SK-N-SH treated with all-trans-retinoic acid at 6 μM for 48 hours (cell line): ENCODE data around the gene CXCL17.

Source experiments
- ATAC-seq: fragments of 200-7000 bp; cut with Tn5 transposase; 3 replicates; pipeline ENCODE4 v1.9.1; 2020; ENCODE audit warnings: mild to moderate bottlenecking, moderate library complexity
- ARNTL ChIP-seq: fragments of 450-650 bp; formaldehyde crosslinking; IDR thresholded peaks from 2 replicates; pipeline ENCODE4 v1.5.0; 2020; ENCODE audit warnings: low read depth, mild to moderate bottlenecking, moderate library complexity, borderline replicate concordance
- BACH2 ChIP-seq: fragments of 250-450 bp; sonication (Bioruptor Pico); IDR thresholded peaks from 2 replicates; pipeline ENCODE4 v1.9.0; 2021; ENCODE audit warnings: mild to moderate bottlenecking, borderline replicate concordance
- CSDC2 ChIP-seq: fragments of 250-450 bp; sonication (Bioruptor Pico); IDR thresholded peaks from 2 replicates; pipeline ENCODE4 v1.5.0; 2020; ENCODE audit warnings: mild to moderate bottlenecking, moderate library complexity
- ESRRG ChIP-seq: fragments of 250-450 bp; sonication (Bioruptor Pico); IDR thresholded peaks from 2 replicates; pipeline ENCODE4 v1.6.1; 2021; ENCODE audit warnings: mild to moderate bottlenecking
- ISL1 ChIP-seq: fragments of 250-450 bp; sonication (Bioruptor Pico); IDR thresholded peaks from 2 replicates; pipeline ENCODE4 v2.1.2; 2022; ENCODE audit warnings: mild to moderate bottlenecking, moderate library complexity
- OSR1 ChIP-seq: fragments of 250-450 bp; sonication (Bioruptor Pico); IDR thresholded peaks from 2 replicates; pipeline ENCODE4 v1.8.0; 2022; ENCODE audit warnings: moderate library complexity, mild to moderate bottlenecking, inconsistent platforms
- RARB ChIP-seq: fragments of 250-450 bp; sonication (Bioruptor Pico); IDR thresholded peaks from 2 replicates; pipeline ENCODE4 v1.8.0; 2021; ENCODE audit warnings: mild to moderate bottlenecking, moderate library complexity
- TCF4 ChIP-seq: fragments of 250-450 bp; sonication (Bioruptor Pico); IDR thresholded peaks from 2 replicates; pipeline ENCODE4 v1.8.0; 2021; ENCODE audit warnings: mild to moderate bottlenecking, moderate library complexity, borderline replicate concordance
- TOX ChIP-seq: fragments of 250-450 bp; sonication (Bioruptor Pico); IDR thresholded peaks from 2 replicates; pipeline ENCODE4 v1.8.0; 2021; ENCODE audit warnings: mild to moderate bottlenecking, moderate library complexity, borderline replicate concordance
- ZC3H10 ChIP-seq: fragments of 250-450 bp; sonication (Bioruptor Pico); IDR thresholded peaks from 2 replicates; pipeline ENCODE4 v1.5.1; 2021; ENCODE audit warnings: mild to moderate bottlenecking, moderate library complexity
- ZFP3 ChIP-seq: fragments of 250-450 bp; sonication (Bioruptor Pico); IDR thresholded peaks from 2 replicates; pipeline ENCODE4 v1.5.0; 2020; ENCODE audit warnings: mild to moderate bottlenecking, moderate library complexity
- ZNF565 ChIP-seq: fragments of 450-650 bp; formaldehyde crosslinking; conservative IDR thresholded peaks from 2 replicates; pipeline ENCODE4 v1.5.0; 2020; ENCODE audit warnings: low read depth, mild to moderate bottlenecking, moderate library complexity
- ZNF70 ChIP-seq: fragments of 450-650 bp; formaldehyde crosslinking; IDR thresholded peaks from 2 replicates; pipeline ENCODE4 v1.5.0; 2020; ENCODE audit warnings: mild to moderate bottlenecking, moderate library complexity
- ZNF8 ChIP-seq: fragments of 450-650 bp; formaldehyde crosslinking; IDR thresholded peaks from 2 replicates; pipeline ENCODE4 v1.5.0; 2020; ENCODE audit warnings: mild to moderate bottlenecking, moderate library complexity
- TF ChIP-seq, protein P1 (sequence below): fragments of 250-450 bp; sonication (Bioruptor Pico); IDR thresholded peaks from 2 replicates; pipeline ENCODE4 v1.5.1; 2020; ENCODE audit warnings: low read depth, mild to moderate bottlenecking, moderate library complexity
- TF ChIP-seq, protein P2 (sequence below): fragments of 250-450 bp; sonication (Bioruptor Pico); IDR thresholded peaks from 2 replicates; pipeline ENCODE4 v1.5.1; 2021; ENCODE audit warnings: mild to moderate bottlenecking, moderate library complexity
- TF ChIP-seq, protein P3 (sequence below): fragments of 250-450 bp; sonication (Bioruptor Pico); IDR thresholded peaks from 2 replicates; pipeline ENCODE4 v1.8.0; 2021; ENCODE audit warnings: low read depth, mild to moderate bottlenecking, moderate library complexity, borderline replicate concordance
- TF ChIP-seq, protein P4 (sequence below): fragments of 250-450 bp; sonication (Bioruptor Pico); IDR thresholded peaks from 2 replicates; pipeline ENCODE4 v1.8.0; 2020; ENCODE audit warnings: mild to moderate bottlenecking, moderate library complexity, borderline replicate concordance

CXCL17 gene

DNA sequence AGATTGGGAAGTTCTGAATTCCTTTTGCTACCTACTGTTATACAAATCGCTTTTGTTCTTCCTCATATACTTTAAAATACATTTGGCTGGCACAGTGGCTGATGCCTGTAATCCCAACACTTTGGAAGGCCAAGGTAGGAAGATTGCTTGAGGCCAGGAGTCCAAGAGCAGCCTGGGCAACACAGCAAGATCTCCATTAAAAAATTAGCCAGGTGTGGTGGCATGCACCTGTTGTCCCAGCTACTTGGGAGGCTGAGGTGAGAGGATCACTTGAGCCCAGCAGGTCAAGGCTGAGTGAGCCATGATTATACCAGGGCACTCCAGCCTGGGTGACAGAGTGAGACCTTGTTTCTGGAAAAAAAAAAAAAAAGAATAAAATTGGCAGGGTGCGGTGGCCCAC, 34.4 kb upstream of the CXCL17 start:
- no peak for ATAC-seq

DNA sequence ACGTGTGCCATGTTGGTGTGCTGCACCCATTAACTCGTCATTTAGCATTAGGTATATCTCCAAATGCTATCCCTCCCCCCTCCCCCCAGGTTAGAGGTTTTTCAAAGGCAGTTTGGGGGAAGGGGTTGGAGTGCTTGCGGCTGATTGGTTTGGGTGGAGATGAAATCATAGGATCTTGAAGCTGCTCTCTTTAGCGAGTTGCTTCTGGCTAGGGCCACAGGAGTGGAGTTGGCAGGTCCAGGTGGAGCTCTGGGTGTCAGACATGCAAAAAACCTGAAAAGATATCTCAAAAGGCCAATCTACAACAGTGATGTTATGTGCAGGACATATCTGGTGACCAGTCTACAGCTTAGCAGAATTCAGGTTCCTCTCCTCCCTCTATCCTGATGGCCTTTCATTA, 32.6 kb upstream of the CXCL17 start:
- no peak for TF ChIP-seq TOX (CRISPR knock-in tag)
- no peak for TF ChIP-seq TCF4 (CRISPR knock-in tag)
- no peak for TF ChIP-seq ESRRG (CRISPR knock-in tag)
- TF ChIP-seq, protein P1, sequence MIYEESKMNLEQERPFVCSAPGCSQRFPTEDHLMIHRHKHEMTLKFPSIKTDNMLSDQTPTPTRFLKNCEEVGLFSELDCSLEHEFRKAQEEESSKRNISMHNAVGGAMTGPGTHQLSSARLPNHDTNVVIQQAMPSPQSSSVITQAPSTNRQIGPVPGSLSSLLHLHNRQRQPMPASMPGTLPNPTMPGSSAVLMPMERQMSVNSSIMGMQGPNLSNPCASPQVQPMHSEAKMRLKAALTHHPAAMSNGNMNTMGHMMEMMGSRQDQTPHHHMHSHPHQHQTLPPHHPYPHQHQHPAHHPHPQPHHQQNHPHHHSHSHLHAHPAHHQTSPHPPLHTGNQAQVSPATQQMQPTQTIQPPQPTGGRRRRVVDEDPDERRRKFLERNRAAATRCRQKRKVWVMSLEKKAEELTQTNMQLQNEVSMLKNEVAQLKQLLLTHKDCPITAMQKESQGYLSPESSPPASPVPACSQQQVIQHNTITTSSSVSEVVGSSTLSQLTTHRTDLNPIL (CRISPR knock-in tag) = no peak
- TF ChIP-seq ZNF70 = no peak
- no peak for TF ChIP-seq OSR1
- TF ChIP-seq, protein P2, sequence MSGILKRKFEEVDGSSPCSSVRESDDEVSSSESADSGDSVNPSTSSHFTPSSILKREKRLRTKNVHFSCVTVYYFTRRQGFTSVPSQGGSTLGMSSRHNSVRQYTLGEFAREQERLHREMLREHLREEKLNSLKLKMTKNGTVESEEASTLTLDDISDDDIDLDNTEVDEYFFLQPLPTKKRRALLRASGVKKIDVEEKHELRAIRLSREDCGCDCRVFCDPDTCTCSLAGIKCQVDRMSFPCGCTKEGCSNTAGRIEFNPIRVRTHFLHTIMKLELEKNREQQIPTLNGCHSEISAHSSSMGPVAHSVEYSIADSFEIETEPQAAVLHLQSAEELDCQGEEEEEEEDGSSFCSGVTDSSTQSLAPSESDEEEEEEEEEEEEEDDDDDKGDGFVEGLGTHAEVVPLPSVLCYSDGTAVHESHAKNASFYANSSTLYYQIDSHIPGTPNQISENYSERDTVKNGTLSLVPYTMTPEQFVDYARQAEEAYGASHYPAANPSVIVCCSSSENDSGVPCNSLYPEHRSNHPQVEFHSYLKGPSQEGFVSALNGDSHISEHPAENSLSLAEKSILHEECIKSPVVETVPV (CRISPR knock-in tag) = no peak
- TF ChIP-seq, protein P3, sequence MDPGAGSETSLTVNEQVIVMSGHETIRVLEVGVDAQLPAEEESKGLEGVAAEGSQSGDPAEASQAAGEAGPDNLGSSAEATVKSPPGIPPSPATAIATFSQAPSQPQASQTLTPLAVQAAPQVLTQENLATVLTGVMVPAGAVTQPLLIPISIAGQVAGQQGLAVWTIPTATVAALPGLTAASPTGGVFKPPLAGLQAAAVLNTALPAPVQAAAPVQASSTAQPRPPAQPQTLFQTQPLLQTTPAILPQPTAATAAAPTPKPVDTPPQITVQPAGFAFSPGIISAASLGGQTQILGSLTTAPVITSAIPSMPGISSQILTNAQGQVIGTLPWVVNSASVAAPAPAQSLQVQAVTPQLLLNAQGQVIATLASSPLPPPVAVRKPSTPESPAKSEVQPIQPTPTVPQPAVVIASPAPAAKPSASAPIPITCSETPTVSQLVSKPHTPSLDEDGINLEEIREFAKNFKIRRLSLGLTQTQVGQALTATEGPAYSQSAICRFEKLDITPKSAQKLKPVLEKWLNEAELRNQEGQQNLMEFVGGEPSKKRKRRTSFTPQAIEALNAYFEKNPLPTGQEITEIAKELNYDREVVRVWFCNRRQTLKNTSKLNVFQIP = no peak
- TF ChIP-seq ZNF565 (CRISPR knock-in tag) = no peak
- TF ChIP-seq ZC3H10 (CRISPR knock-in tag) = no peak
- no peak for TF ChIP-seq BACH2
- no peak for ATAC-seq

More for the DNA sequence above, 34.4 kb upstream of the CXCL17 start:
- no peak for TF ChIP-seq CSDC2 (CRISPR knock-in tag)
- TF ChIP-seq ZFP3 (CRISPR knock-in tag) = no peak
- no peak for TF ChIP-seq ZNF70
- TF ChIP-seq, protein P4, sequence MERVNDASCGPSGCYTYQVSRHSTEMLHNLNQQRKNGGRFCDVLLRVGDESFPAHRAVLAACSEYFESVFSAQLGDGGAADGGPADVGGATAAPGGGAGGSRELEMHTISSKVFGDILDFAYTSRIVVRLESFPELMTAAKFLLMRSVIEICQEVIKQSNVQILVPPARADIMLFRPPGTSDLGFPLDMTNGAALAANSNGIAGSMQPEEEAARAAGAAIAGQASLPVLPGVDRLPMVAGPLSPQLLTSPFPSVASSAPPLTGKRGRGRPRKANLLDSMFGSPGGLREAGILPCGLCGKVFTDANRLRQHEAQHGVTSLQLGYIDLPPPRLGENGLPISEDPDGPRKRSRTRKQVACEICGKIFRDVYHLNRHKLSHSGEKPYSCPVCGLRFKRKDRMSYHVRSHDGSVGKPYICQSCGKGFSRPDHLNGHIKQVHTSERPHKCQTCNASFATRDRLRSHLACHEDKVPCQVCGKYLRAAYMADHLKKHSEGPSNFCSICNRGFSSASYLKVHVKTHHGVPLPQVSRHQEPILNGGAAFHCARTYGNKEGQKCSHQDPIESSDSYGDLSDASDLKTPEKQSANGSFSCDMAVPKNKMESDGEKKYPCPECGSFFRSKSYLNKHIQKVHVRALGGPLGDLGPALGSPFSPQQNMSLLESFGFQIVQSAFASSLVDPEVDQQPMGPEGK (CRISPR knock-in tag) = no peak
- no peak for TF ChIP-seq ZNF8 (CRISPR knock-in tag)
- TF ChIP-seq, protein P1 (CRISPR knock-in tag) = no peak
- no peak for TF ChIP-seq ISL1 (CRISPR knock-in tag)

DNA sequence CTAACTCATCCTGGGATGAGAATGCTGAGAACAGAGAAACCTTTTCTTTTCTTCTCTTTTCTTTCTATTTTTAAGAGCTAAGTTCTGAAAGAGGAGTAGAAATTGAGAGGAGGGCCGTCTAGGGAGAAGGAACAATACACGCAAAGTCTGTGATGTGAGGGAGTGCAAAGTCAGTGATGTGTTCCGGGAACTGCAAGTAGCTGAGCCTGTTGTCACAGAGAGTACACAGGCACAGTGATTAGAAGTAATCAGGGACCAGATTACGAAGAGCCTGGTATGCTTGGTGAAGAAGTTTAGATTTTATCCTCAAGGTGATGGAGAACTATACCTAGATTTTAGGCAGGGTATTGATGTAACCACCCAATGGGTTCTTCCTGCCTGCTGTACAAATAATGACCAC, 32.0 kb upstream of the CXCL17 start:
- ATAC-seq = no peak
- TF ChIP-seq ZNF70 (no peak), ARNTL (CRISPR knock-in tag) (no peak), ZNF565 (CRISPR knock-in tag) (no peak), RARB (CRISPR knock-in tag) (no peak), CSDC2 (CRISPR knock-in tag) (no peak), ZC3H10 (CRISPR knock-in tag) (no peak), OSR1 (no peak)
- TF ChIP-seq, protein P2 (CRISPR knock-in tag) = no peak
- TF ChIP-seq, protein P1 (CRISPR knock-in tag) = no peak
